Fibroblast of the aortic adventitia (primary cell): ENCODE results near the gene CPA5. TPM values are rescaled to one million over a fixed set of nuclear protein-coding genes. Genes with fewer than 3 reads are reported as not detected.

Experiments
- DNase-seq: peaks from one replicate; pipeline ENCODE4 v3.0.0-alpha.2; 2010; ENCODE audit warnings: low read depth
- H3K4me3 ChIP-seq: 2 replicates; pipeline ENCODE4 v1.5.1; 2011; ENCODE audit warnings: low read depth, mild to moderate bottlenecking, control low read depth, low read length, moderate library complexity
- CTCF ChIP-seq: IDR thresholded peaks from 2 replicates; pipeline ENCODE4 v1.5.1; 2011; ENCODE audit warnings: mild to moderate bottlenecking, low read length, control low read depth, inconsistent platforms; ENCODE audit not compliant: insufficient read depth
- total RNA-seq: library from RNA; depleted of rRNA; stranded (reverse); fragments of >200 nt; gene quantifications from 2 replicates; pipeline ENCODE4 v1.2.3, GENCODE V29; 2012; ENCODE audit warnings: low replicate concordance

Gene CPA5
- total RNA-seq, 1 donor: 0.09 TPM

- no peak for TF ChIP-seq CTCF
- DNase-seq: no peak
- H3K4me3 ChIP-seq: no peak overlapping the region
Observed at GRCh38 chr7:130351791-130352090, 7.1 kb downstream of the CPA5 start.

GRCh38 chr7:130352194-130353074, 7.8 kb downstream of the CPA5 start:
- no peak for TF ChIP-seq CTCF
- DNase-seq: peak; percentile 79
- no peak overlapping the region for H3K4me3 ChIP-seq

DNA sequence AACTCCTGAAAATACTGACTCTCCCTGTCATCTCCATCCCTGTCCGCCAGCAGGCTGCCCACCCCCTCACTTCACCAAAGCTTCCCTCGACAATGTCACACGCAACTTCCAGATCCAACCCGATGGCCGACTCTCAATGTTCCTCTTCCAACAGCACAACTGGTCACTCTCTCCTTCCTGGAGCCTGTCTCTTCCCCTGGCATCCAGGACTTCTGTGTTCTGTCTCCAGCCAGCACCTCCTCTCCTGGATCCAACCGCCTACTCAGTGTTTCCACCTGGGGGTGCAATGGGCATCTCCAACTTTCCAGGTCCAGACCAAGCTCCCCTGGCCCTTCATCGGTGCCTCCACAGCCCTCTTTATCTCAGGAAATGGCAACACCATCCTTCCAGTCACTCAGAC, 8.6 kb downstream of the CPA5 start:
- no peak for TF ChIP-seq CTCF
- DNase-seq: no peak
- H3K4me3 ChIP-seq: no peak overlapping the region

DNA sequence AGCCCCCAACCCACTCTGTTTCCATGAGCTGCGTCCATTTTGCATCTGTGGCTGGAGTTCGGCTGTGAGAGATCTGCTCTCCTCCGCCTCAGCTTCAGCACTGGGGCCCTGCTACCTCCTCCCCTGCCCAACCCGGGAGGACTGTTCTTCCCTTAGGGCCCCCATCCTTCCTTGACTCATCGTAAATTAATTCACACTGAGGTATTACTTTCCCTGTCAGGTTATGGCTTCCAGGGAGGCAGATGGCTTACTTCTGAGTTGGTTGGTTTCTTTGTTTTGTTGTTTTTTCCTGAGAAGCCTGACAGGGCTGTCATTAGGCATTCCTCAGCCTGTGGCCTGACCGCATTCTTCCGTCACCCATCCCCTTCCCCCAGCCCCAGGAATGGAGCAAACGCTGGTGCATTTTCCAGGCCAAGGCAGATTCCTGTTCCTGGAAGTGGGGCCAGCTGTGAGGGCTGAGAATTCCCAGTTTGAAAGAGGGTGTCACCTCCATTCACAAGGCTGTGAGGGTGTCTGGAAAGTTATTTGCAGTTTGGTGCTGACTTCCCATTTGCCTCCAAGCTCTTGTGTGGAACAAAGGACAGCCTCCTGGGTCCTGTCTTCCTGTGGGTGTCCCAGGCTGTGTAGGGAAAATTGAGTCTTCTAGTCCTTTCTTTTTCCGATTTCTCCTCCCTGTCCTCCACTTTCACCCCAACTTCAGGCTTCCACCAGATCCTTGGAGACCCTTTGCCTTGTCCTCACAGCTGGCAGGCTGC, 11.7 kb downstream of the CPA5 start:
- DNase-seq: peak; percentile 96
- no peak for TF ChIP-seq CTCF
- H3K4me3 ChIP-seq: no peak overlapping the region

DNA sequence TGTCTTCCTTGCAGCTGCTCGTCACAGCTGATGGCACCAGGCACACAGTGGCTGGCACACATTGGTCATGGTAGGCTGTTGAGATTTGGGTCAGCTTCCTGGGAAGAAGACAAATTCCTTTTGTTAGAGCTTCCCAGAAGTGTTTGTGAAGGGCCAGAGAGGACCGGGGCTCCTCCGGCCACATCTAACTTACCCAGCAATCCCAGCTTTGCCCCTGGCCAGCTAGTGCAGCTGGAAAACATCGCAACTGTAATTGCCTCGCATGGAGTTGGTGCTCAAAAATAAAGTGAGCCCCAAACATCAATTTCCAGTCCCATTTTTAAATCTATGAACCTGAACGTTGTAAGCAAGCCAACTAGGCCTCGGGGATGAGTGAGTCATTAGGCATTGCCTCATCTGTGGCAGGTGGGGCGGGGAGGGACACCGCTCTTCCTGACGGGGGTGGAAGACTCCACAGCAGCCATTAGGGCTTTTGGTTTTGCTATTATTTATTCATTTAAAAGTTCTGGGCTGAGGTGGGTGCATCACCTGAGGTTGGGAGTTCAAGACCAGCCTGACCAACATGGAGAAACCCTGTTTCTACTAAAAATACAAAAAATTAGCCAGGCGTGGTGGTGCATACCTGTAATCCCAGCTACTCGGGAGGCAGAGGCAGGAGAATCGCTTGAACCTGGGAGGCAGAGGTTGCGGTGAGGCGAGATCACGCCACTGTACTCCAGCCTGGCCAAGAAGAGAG, 12.4 kb downstream of the CPA5 start:
- H3K4me3 ChIP-seq: no peak overlapping the region
- no peak for TF ChIP-seq CTCF
- DNase-seq: peak; percentile 84

- H3K4me3 ChIP-seq: no peak overlapping the region
- DNase-seq: no peak
- TF ChIP-seq CTCF: no peak
Observed at GRCh38 chr7:130358471-130358870, 13.9 kb downstream of the CPA5 start.
